GM12864 (cell line): ENCODE measurements around the gene SUOX.

Experiments
- DNase-seq: peaks from one replicate; pipeline ENCODE4 v3.0.0-alpha.2; 2011; ENCODE audit warnings: low read depth
- H3K4me3 ChIP-seq: 2 replicates; pipeline ENCODE4 v1.5.1; 2011; ENCODE audit warnings: mild to moderate bottlenecking, low read depth, low read length, control low read depth
- CTCF ChIP-seq: IDR thresholded peaks from 2 replicates; pipeline ENCODE4 v1.5.1; 2011; ENCODE audit warnings: low read depth, mild to moderate bottlenecking, moderate library complexity, low read length, control low read depth, inconsistent platforms; ENCODE audit errors: missing control alignments

SUOX gene

GRCh38 chr12:56020423-56021184, 23.5 kb downstream of the SUOX start, which contains the start of gene IKZF4:
TSS of gene IKZF4 (plus strand) at chr12:56021043. CDS start at chr12:56021494, 451 bp downstream.
- no peak for TF ChIP-seq CTCF
- H3K4me3 ChIP-seq = no peak within 1 kb of the TSS
- DNase-seq = no peak

- H3K4me3 ChIP-seq = no peak overlapping the region
- DNase-seq = no peak
- TF ChIP-seq CTCF = no peak
Measured at GRCh38 chr12:56021889-56022497, 24.9 kb downstream of the SUOX start.

- TF ChIP-seq CTCF = no peak
- no peak overlapping the region for H3K4me3 ChIP-seq
- no peak for DNase-seq
Measured at GRCh38 chr12:56028511-56029165, 31.6 kb downstream of the SUOX start.

- TF ChIP-seq CTCF = no peak
- no peak for DNase-seq
- H3K4me3 ChIP-seq = no peak overlapping the region
Measured at GRCh38 chr12:56029166-56029519, 32.1 kb downstream of the SUOX start.

GRCh38 chr12:56029666-56030293, 32.7 kb downstream of the SUOX start:
- no peak for DNase-seq
- TF ChIP-seq CTCF = peak; percentile 64
- H3K4me3 ChIP-seq = no peak overlapping the region

- no peak for TF ChIP-seq CTCF
- H3K4me3 ChIP-seq = no peak overlapping the region
- no peak for DNase-seq
Measured at GRCh38 chr12:56031987-56032386, 34.9 kb downstream of the SUOX start.
